HL-60 (cell line): ENCODE data around the gene MYRFL.
"Not testable (repeated sequence)": the region's sequence is repeated elsewhere in the genome, so short reads cannot be mapped to it uniquely, and the experiment has no call there.

Source experiments
- GABPA ChIP-seq: IDR thresholded peaks from 2 replicates; pipeline ENCODE4 v1.6.1; 2012; ENCODE audit warnings: low read depth
- POLR2AphosphoS5 ChIP-seq: IDR thresholded peaks from 2 replicates; pipeline ENCODE4 v1.6.1; 2012; ENCODE audit warnings: low read depth
- REST ChIP-seq: IDR thresholded peaks from 2 replicates; pipeline ENCODE4 v1.6.1; 2012; ENCODE audit warnings: low read depth; ENCODE audit not compliant: insufficient replicate concordance
- TF ChIP-seq, protein P1 (sequence below): IDR thresholded peaks from one replicate; pipeline ENCODE4 v1.5.1; 2011; ENCODE audit warnings: low read length, control low read depth, inconsistent platforms; ENCODE audit not compliant: insufficient read depth

DNA sequence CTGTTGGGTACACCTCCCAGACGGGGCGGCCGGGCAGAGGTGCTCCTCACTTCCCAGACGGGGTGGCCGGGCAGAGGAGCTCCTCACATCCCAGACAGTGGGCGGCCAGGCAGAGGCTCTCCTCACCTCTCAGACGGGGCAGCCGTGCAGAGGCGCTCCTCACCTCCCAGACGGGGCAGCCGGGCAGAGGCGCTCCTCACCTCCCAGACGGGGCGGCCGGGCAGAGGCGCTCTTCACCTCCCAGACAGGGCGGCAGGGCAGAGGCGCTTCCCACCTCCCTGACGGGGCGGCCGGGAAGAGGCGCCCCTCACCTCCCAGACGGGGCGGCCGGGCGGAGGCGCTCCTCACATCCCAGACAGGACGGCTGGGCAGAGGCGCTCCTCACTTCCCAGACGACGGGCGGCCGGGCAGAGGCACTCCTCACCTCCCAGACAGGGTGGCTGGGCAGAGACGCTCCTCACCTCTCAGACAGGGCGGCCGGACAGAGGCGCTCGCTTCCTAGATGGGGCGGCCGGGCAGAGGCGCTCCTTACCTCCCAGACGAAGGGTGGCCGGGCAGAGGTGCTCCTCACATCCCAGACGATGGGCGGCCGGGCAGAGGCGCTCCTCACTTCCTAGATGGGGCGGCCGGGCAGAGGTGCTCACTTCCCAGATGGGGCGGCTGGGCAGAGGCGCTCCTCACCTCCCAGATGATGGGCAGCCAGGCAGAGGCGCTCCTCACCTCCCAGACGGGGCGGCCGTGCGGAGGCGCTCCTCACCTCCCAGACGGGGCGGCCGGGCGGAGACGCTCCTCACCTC, 17.7 kb upstream of the MYRFL start:
- TF ChIP-seq, protein P1, sequence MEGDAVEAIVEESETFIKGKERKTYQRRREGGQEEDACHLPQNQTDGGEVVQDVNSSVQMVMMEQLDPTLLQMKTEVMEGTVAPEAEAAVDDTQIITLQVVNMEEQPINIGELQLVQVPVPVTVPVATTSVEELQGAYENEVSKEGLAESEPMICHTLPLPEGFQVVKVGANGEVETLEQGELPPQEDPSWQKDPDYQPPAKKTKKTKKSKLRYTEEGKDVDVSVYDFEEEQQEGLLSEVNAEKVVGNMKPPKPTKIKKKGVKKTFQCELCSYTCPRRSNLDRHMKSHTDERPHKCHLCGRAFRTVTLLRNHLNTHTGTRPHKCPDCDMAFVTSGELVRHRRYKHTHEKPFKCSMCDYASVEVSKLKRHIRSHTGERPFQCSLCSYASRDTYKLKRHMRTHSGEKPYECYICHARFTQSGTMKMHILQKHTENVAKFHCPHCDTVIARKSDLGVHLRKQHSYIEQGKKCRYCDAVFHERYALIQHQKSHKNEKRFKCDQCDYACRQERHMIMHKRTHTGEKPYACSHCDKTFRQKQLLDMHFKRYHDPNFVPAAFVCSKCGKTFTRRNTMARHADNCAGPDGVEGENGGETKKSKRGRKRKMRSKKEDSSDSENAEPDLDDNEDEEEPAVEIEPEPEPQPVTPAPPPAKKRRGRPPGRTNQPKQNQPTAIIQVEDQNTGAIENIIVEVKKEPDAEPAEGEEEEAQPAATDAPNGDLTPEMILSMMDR: not testable (repeated sequence)
- not testable (repeated sequence) for TF ChIP-seq POLR2AphosphoS5, REST, GABPA
